H9 (cell line): ENCODE data around the gene IQGAP3. TPM values are rescaled to one million over a fixed set of nuclear protein-coding genes. Genes with fewer than 3 reads are reported as not detected.

Experiments
- DNase-seq: peaks from one replicate; pipeline ENCODE4 v3.0.0-alpha.2; 2017
- H2AFZ ChIP-seq: one replicate; pipeline ENCODE4 v1.6.1; 2013; ENCODE audit warnings: mild to moderate bottlenecking, low read length, control low read depth, moderate library complexity
- H2AK5ac ChIP-seq: 2 replicates; pipeline ENCODE4 v1.6.1; 2013; ENCODE audit warnings: low read length, control low read depth, mixed read lengths; ENCODE audit not compliant: insufficient read length
- H2BK120ac ChIP-seq: one replicate; pipeline ENCODE4 v1.6.1; 2013; ENCODE audit warnings: low read depth, mild to moderate bottlenecking, low read length, control low read depth, inconsistent platforms; ENCODE audit not compliant: poor library complexity, severe bottlenecking
- H2BK12ac ChIP-seq: 2 replicates; pipeline ENCODE4 v1.6.1; 2013; ENCODE audit warnings: low read length, control low read depth, mixed read lengths, low read depth; ENCODE audit not compliant: insufficient read length
- H2BK15ac ChIP-seq: 2 replicates; pipeline ENCODE4 v1.6.1; 2013; ENCODE audit warnings: low read depth, low read length, control low read depth
- H2BK20ac ChIP-seq: one replicate; pipeline ENCODE4 v1.6.1; 2013; ENCODE audit warnings: low read depth, mild to moderate bottlenecking, low read length, control low read depth, inconsistent platforms; ENCODE audit not compliant: poor library complexity, severe bottlenecking
- H2BK5ac ChIP-seq: 2 replicates; pipeline ENCODE4 v1.6.1; 2013; ENCODE audit warnings: low read length, control low read depth, mixed read lengths; ENCODE audit not compliant: insufficient read length
- H3K14ac ChIP-seq: 2 replicates; pipeline ENCODE4 v1.6.1; 2013; ENCODE audit warnings: low read length, control low read depth; ENCODE audit not compliant: insufficient read depth
- H3K18ac ChIP-seq: 2 replicates; pipeline ENCODE4 v1.6.1; 2013; ENCODE audit warnings: low read depth, mild to moderate bottlenecking, mixed read lengths, low read length, control low read depth; ENCODE audit not compliant: insufficient read length
- H3K23ac ChIP-seq: 2 replicates; pipeline ENCODE4 v1.6.1; 2013; ENCODE audit warnings: low read length, control low read depth, mixed read lengths, low read depth; ENCODE audit not compliant: insufficient read length
- H3K23me2 ChIP-seq: 2 replicates; pipeline ENCODE4 v1.6.1; 2013; ENCODE audit warnings: low read depth, mild to moderate bottlenecking, mixed read lengths, low read length, control low read depth; ENCODE audit not compliant: insufficient read length, poor library complexity, severe bottlenecking
- H3K27ac ChIP-seq: 2 replicates; pipeline ENCODE4 v1.5.1; 2013; ENCODE audit warnings: low read length, control low read depth, mixed read lengths, low read depth; ENCODE audit not compliant: insufficient read length
- H3K27me3 ChIP-seq: 2 replicates; pipeline ENCODE4 v1.6.1; 2013; ENCODE audit warnings: low read length, control low read depth, inconsistent platforms; ENCODE audit not compliant: insufficient read depth
- H3K4ac ChIP-seq: 2 replicates; pipeline ENCODE4 v1.6.1; 2013; ENCODE audit warnings: low read depth, mild to moderate bottlenecking, control low read depth, inconsistent platforms, low read length, moderate library complexity
- H3K4me1 ChIP-seq: 2 replicates; pipeline ENCODE4 v1.6.1; 2013; ENCODE audit warnings: low read length, control low read depth, inconsistent platforms; ENCODE audit not compliant: insufficient read depth
- H3K4me2 ChIP-seq: 2 replicates; pipeline ENCODE4 v1.6.1; 2013; ENCODE audit warnings: low read length, control low read depth, mixed read lengths; ENCODE audit not compliant: insufficient read length, insufficient read depth
- H3K56ac ChIP-seq: 2 replicates; pipeline ENCODE4 v1.6.1; 2013; ENCODE audit warnings: low read depth, mild to moderate bottlenecking, mixed read lengths, low read length, control low read depth; ENCODE audit not compliant: insufficient read length
- H3K79me1 ChIP-seq: 2 replicates; pipeline ENCODE4 v1.6.1; 2013; ENCODE audit warnings: low read depth, mild to moderate bottlenecking, moderate library complexity, low read length, control low read depth, inconsistent platforms; ENCODE audit not compliant: insufficient read depth, poor library complexity, severe bottlenecking
- H3K79me2 ChIP-seq: 2 replicates; pipeline ENCODE4 v1.6.1; 2013; ENCODE audit warnings: low read length, control low read depth, inconsistent platforms; ENCODE audit not compliant: insufficient read depth
- H3K9ac ChIP-seq: 2 replicates; pipeline ENCODE4 v1.6.1; 2013; ENCODE audit warnings: low read length, control low read depth, mixed read lengths; ENCODE audit not compliant: insufficient read length; ENCODE audit errors: extremely low read depth
- H3K9me3 ChIP-seq: one replicate; pipeline ENCODE4 v1.6.1; 2013; ENCODE audit warnings: low read depth, low read length, inconsistent platforms; ENCODE audit not compliant: control insufficient read depth
- H3T11ph ChIP-seq: one replicate; pipeline ENCODE4 v1.6.1; 2013; ENCODE audit warnings: mild to moderate bottlenecking, low read length, control low read depth, inconsistent platforms
- H4K20me1 ChIP-seq: one replicate; pipeline ENCODE4 v1.6.1; 2013; ENCODE audit not compliant: control insufficient read depth, insufficient read length, insufficient read depth
- H4K5ac ChIP-seq: 2 replicates; pipeline ENCODE4 v1.6.1; 2013; ENCODE audit warnings: low read depth, mild to moderate bottlenecking, mixed read lengths, low read length, control low read depth; ENCODE audit not compliant: insufficient read length
- H4K8ac ChIP-seq: replicated peaks from 2 replicates; pipeline ENCODE4 v1.6.1; 2013; ENCODE audit warnings: low read length, control low read depth, mixed read lengths, low read depth; ENCODE audit not compliant: insufficient read length
- H4K91ac ChIP-seq: 2 replicates; pipeline ENCODE4 v1.6.1; 2013; ENCODE audit warnings: low read depth, mild to moderate bottlenecking, moderate library complexity, mixed read lengths, low read length, control low read depth; ENCODE audit not compliant: insufficient read length
- H3K27ac Mint-ChIP-seq, 3 experiments: 2 replicates in 2 of 3; 3 replicates in 1 of 3; pipeline ENCODE4 v1.8.0; 2020 to 2021; ENCODE audit warnings: mixed read lengths in 3 of 3, mild to moderate bottlenecking in 1 of 3, moderate library complexity in 1 of 3
- H3K27me3 Mint-ChIP-seq: 2 replicates; pipeline ENCODE4 v1.8.0; 2021; ENCODE audit warnings: low read depth, mild to moderate bottlenecking, moderate library complexity, mixed read lengths
- H3K36me3 Mint-ChIP-seq, 3 experiments: 2 replicates in 2 of 3; 3 replicates in 1 of 3; pipeline ENCODE4 v1.8.0; 2020 to 2021; ENCODE audit warnings: low read depth in 3 of 3, mixed read lengths in 3 of 3; ENCODE audit not compliant: insufficient read depth in 1 of 3
- H3K4me1 Mint-ChIP-seq, 2 experiments: 2 replicates each; pipeline ENCODE4 v1.8.0; 2020; ENCODE audit warnings: mixed read lengths in 2 of 2
- H3K4me3 Mint-ChIP-seq, 2 experiments: 2 replicates in 1 of 2; 3 replicates in 1 of 2; pipeline ENCODE4 v1.8.0; 2020 to 2021; ENCODE audit warnings: mild to moderate bottlenecking in 2 of 2, mixed read lengths in 2 of 2, moderate library complexity in 1 of 2
- H3K9me3 Mint-ChIP-seq, 2 experiments: 2 replicates in 1 of 2; 3 replicates in 1 of 2; pipeline ENCODE4 v1.8.0; 2020; ENCODE audit warnings: mild to moderate bottlenecking in 2 of 2, mixed read lengths in 2 of 2, moderate library complexity in 1 of 2
- CTCF ChIP-seq: fragments of 200-600 bp; sonication (generic); conservative IDR thresholded peaks from 3 replicates; pipeline ENCODE4 v1.8.0; 2021; ENCODE audit warnings: antibody characterized with exemption, mild to moderate bottlenecking
- WGBS: extraction: QIAGEN DNeasy Blood & Tissue Kit; methylation state at CpG from one replicate; pipeline ENCODE4 v1.1.7; 2013; ENCODE audit warnings: missing lambda C conversion rate, low lambda C conversion rate, mixed read lengths; ENCODE audit not compliant: insufficient read length; ENCODE audit errors: extremely low coverage; 5-methylcytosine and 5-hydroxymethylcytosine counted together
- total RNA-seq: library from RNA; stranded (reverse); gene quantifications from 2 replicates; pipeline ENCODE4 v1.2.1, GENCODE V29; 2021

The IQGAP3 gene
- total RNA-seq, 1 experiment from 2014 or later = 24.5 TPM

- Histone ChIP-seq H4K20me1 (no peaks in the 10 kb centered on the region), H2BK12ac (no peak overlapping the region), H3K4me1 (peaks cover 4% of the 10 kb centered on the region; the same call in 1 of the 2 replicates), H2BK15ac (no peak overlapping the region), H3K79me2 (no peaks in the 10 kb centered on the region), H3K9me3 (no peaks in the 10 kb centered on the region), H2BK120ac (no peak overlapping the region), H3K56ac (no peak overlapping the region), H3K4me2 (no peak overlapping the region), H3K23me2 (no peaks in the 10 kb centered on the region), H4K8ac (no peak overlapping the region), H3K27ac (no peak overlapping the region), H2AFZ (no peak overlapping the region), H3K23ac (no peak overlapping the region), H3K4ac (no peak overlapping the region), H2BK20ac (no peak overlapping the region), H3T11ph (no peak overlapping the region), H3K14ac (no peak overlapping the region), H3K18ac (no peak overlapping the region), H3K79me1 (no peaks in the 10 kb centered on the region), H2AK5ac (no peak overlapping the region), H2BK5ac (no peak overlapping the region), H3K9ac (no peak overlapping the region), H3K27me3 (no peaks in the 10 kb centered on the region), H4K5ac (no peak overlapping the region), H4K91ac (no peak overlapping the region)
- H3K4me1 Mint-ChIP-seq = peaks cover 32 to 35% of the 10 kb centered on the region in 2 experiments
- H3K9me3 Mint-ChIP-seq = no peaks in the 10 kb centered on the region; a peak in 1 of 5 replicates
- no peak overlapping the region; a peak in 1 of 5 replicates for H3K4me3 Mint-ChIP-seq
- no peaks in the 10 kb centered on the region for H3K27me3 Mint-ChIP-seq
- H3K27ac Mint-ChIP-seq = peak overlapping the region in 1 of 3 experiments; percentile 19; a peak in 2 of 7 replicates
- TF ChIP-seq CTCF = no peak
- no CpG with 5 or more reads among the region's 5 CpGs for WGBS
- H3K36me3 Mint-ChIP-seq = peaks cover 12 to 49% (median 45%) of the 10 kb centered on the region in 3 experiments; a peak in 6 of 7 replicates
- DNase-seq = no peak
These were observed 90.8 kb downstream of the IQGAP3 start for GRCh38 chr1:156481527-156481926.
